H1 (cell line): ENCODE measurements around the gene DENND1A. TPM values are rescaled to one million over a fixed set of nuclear protein-coding genes. Genes with fewer than 3 reads are reported as not detected.

Experiments used
- KDM1A ChIP-seq: fragments of 200-600, 300-600 bp; sonication (generic); IDR thresholded peaks from 2 replicates; pipeline ENCODE4 v1.7.1; 2016; ENCODE audit warnings: mild to moderate bottlenecking, low read length, borderline replicate concordance
- polyA plus RNA-seq, 7 experiments: library from polyadenylated mRNA; depleted of rRNA in 3 of 7; stranded (reverse) in 5 of 7; unstranded in 2 of 7; fragments of >200 nt in 5 of 7; fragments of 200-250 nt in 2 of 7; gene quantifications; 1 replicate in 5 of 7; 2 replicates in 1 of 7; 4 replicates in 1 of 7; pipeline versions ENCODE4 v1.2.1 to v1.2.3, GENCODE V29; 2011 to 2013; ENCODE audit warnings: missing spikeins in 2 of 7, mixed read lengths in 2 of 7
- total RNA-seq: library from RNA; stranded (reverse); fragmentation: NEBNext Ultra II Directional; extraction: Animal tissue kit (Norgen Biotek cat#: 25700); gene quantifications from 2 replicates; pipeline ENCODE4 v1.2.1, GENCODE V29; 2021

The DENND1A gene
- total and polyA plus RNA-seq, 2 of the 8 experiments (the other 6 are each of a cell fraction or from before 2014, with no cell fraction given): 24.1 to 26.4 TPM

DNA sequence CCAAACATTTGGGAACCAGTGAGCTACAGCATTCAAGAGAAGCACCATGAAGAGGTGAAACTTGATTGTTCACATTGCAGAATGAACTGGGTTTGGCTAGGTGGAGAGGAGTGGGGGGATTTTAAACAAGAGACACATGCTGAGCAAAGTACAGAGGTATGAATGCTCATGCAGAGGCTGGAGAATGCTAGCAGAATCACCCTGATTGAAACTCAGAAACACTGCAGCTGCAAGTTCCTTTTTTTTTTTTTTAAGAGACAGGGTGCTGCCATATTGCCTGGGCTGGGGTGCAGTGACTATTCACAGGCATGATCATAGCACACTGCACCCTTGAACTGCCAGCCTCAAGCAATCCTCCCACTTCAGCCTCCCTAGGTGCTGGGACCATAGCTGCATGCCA, 35.1 kb downstream of the DENND1A start (continued):
- TF ChIP-seq KDM1A: no peak
